Measurements from ENCODE around the gene ATXN3. TPM values are rescaled to one million over a fixed set of nuclear protein-coding genes. Genes with fewer than 3 reads are reported as not detected.

ATXN3 gene
- total and polyA plus RNA-seq, 2 of the 13 experiments (the other 11 are each of a cell fraction or from before 2014, with no cell fraction given) = 14.9 to 17.3 TPM

DNA sequence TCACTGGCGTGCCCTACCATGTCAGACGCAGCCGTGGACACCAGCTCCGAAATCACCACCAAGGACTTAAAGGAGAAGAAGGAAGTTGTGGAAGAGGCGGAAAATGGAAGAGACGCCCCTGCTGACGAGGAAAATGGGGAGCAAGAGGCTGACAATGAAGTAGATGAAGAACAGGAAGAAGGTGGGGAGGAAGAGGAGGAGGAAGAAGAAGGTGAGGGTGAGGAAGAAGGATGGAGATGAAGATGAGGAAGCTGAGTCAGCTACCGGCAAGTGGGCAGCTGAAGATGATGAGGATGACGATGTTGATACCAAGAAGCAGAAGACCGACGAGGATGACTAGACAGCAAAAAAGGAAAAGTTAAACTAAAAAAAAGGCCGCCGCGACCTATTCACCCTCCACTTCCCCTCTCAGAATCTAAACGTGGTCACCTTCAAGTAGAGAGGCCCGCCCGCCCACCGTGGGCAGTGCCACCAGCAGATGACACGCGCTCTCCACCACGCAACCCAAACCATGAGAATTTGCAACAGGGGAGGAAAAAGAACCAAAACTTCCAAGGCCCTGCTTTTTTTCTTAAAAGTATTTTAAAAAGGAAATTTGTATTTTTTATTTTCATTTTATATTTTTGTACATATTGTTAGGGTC lies 79.7 kb downstream of the ATXN3 start:
- no peak overlapping the region for H2AFZ ChIP-seq (ENCODE audit: low read length)
- no peak for ATAC-seq
- POLR2A ChIA-PET = interaction anchor here (1.6 kb wide), 1 partner anchor 13 kb away, joined by 4 read pairs; the partner anchor contains the start of gene TRIP11
- H3K36me3 ChIP-seq (replicated peaks in 1 of 2; ENCODE audit: control insufficient read depth in 1 of 2, insufficient read depth in 2 of 2, low read length in 2 of 2) = peaks cover 0 to 41% of the 10 kb centered on the region in 2 experiments; a peak in 2 of 5 replicates
- H4K20me1 ChIP-seq (ENCODE audit: insufficient read depth, low read length) = no peaks in the 10 kb centered on the region
- intact Hi-C loops (cut with micrococcal nuclease; ENCODE audit: unreplicated experiment) (no loop called here), in situ Hi-C loops (cut with HindIII; ENCODE audit: extremely low pct_ligation_motif_present, low pct_unique_long_range_greater_than_20kb) (no loop called here)
- WGBS (ENCODE audit: low lambda C conversion rate) = 97% methylated on average over 21 of the region's 21 CpGs
- no peak for FAIRE-seq
- H3K4me3 ChIP-seq (replicated peaks in 1 of 3; ENCODE audit: insufficient read depth in 1 of 3, low read depth in 2 of 3, low read length in 3 of 3) = no peak overlapping the region
- TF ChIP-seq ZNF552 (CRISPR knock-in tag; IDR thresholded peaks at IDR 0.05; ENCODE audit: borderline replicate concordance) = no peak
- no peak for TF ChIP-seq JARID2 (CRISPR knock-in tag; IDR thresholded peaks at IDR 0.05; ENCODE audit: insufficient replicate concordance)
- no peak overlapping the region for H3K9ac ChIP-seq (ENCODE audit: insufficient read depth, low read depth, low read length)
- no TSS peak for BruUV-seq (replicated peaks)
- no peaks in the 10 kb centered on the region for H3K9me3 ChIP-seq (ENCODE audit: low read length)
- no peak overlapping the region for H3K4me2 ChIP-seq (ENCODE audit: low read depth, low read length)
- H3K27ac ChIP-seq (ENCODE audit: extremely low read length, insufficient read depth, low read length) = no peak overlapping the region
- H3K27me3 ChIP-seq (ENCODE audit: control insufficient read depth in 1 of 2, insufficient read depth in 2 of 2, low read length in 2 of 2) = no peaks in the 10 kb centered on the region
- DNase-seq (ENCODE audit: low spot score) = no peak
- H3K4me1 ChIP-seq (ENCODE audit: insufficient read depth, low read length) = no peaks in the 10 kb centered on the region
- H3K79me2 ChIP-seq (ENCODE audit: insufficient read depth, low read length) = no peaks in the 10 kb centered on the region
- CTCF ChIA-PET (ENCODE audit: low intra/inter-chr PET ratio, low total read pairs) = interaction anchor here (0.6 kb wide), 1 partner anchor 1621 kb away, joined by 3 read pairs; no protein-coding TSS in a partner anchor

DNA sequence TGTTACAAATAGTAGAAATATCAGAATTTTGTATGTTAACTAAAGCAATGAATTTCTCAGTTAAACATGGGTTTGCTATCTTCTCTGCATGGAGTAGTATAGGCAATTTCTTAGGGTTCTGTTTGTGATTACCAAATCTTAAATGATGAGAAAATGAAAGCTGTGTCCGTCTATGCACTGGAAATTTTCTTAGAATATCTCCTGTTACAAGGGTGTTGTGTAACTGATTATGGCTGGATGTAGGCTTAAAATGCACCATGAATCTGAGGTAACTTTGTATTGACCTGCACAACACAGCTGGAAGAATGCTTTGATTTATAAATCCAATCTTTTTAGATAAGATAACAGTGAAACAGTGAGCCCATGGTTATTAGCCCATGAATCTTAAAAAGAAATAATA lies 84.3 kb downstream of the ATXN3 start:
- Histone ChIP-seq H3K27ac (ENCODE audit: extremely low read length, insufficient read depth, low read length) (no peak overlapping the region), H3K9me3 (ENCODE audit: low read length) (no peaks in the 10 kb centered on the region), H2AFZ (ENCODE audit: low read length) (no peak overlapping the region), H3K4me2 (ENCODE audit: low read depth, low read length) (no peak overlapping the region), H3K4me3 (replicated peaks in 1 of 3; ENCODE audit: insufficient read depth in 1 of 3, low read depth in 2 of 3, low read length in 3 of 3) (no peak overlapping the region), H4K20me1 (ENCODE audit: insufficient read depth, low read length) (no peaks in the 10 kb centered on the region), H3K36me3 (replicated peaks in 1 of 2; ENCODE audit: control insufficient read depth in 1 of 2, insufficient read depth in 2 of 2, low read length in 2 of 2) (peaks cover 6 to 43% of the 10 kb centered on the region in 2 experiments), H3K9ac (ENCODE audit: insufficient read depth, low read depth, low read length) (no peak overlapping the region), H3K27me3 (ENCODE audit: control insufficient read depth in 1 of 2, insufficient read depth in 2 of 2, low read length in 2 of 2) (no peaks in the 10 kb centered on the region), H3K79me2 (ENCODE audit: insufficient read depth, low read length) (no peaks in the 10 kb centered on the region), H3K4me1 (ENCODE audit: insufficient read depth, low read length) (no peaks in the 10 kb centered on the region)
- in situ Hi-C loops (cut with HindIII; ENCODE audit: extremely low pct_ligation_motif_present, low pct_unique_long_range_greater_than_20kb) (no loop called here), intact Hi-C loops (cut with micrococcal nuclease; ENCODE audit: unreplicated experiment) (no loop called here)
- ATAC-seq (no peak), FAIRE-seq (no peak), DNase-seq (ENCODE audit: low spot score) (no peak)
- CTCF ChIA-PET (ENCODE audit: low intra/inter-chr PET ratio, low total read pairs) = no interaction called here
- POLR2A ChIA-PET = no interaction called here
- BruUV-seq (replicated peaks) = no TSS peak
- TF ChIP-seq ZNF768 (CRISPR knock-in tag; IDR thresholded peaks at IDR 0.05) = no peak
- TF ChIP-seq, protein P1, sequence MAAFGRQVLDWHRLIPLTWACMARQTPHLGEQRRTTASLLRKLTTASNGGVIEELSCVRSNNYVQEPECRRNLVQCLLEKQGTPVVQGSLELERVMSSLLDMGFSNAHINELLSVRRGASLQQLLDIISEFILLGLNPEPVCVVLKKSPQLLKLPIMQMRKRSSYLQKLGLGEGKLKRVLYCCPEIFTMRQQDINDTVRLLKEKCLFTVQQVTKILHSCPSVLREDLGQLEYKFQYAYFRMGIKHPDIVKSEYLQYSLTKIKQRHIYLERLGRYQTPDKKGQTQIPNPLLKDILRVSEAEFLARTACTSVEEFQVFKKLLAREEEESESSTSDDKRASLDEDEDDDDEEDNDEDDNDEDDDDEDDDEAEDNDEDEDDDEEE (CRISPR knock-in tag; IDR thresholded peaks at IDR 0.05) = no peak
- TF ChIP-seq ZNF430 (CRISPR knock-in tag; IDR thresholded peaks at IDR 0.05) = no peak
- no peak for TF ChIP-seq REPIN1 (CRISPR knock-in tag; IDR thresholded peaks at IDR 0.05; ENCODE audit: borderline replicate concordance, low read depth)
- TF ChIP-seq ZSCAN30 (CRISPR knock-in tag; IDR thresholded peaks at IDR 0.05) = no peak
- TF ChIP-seq ZNF138 (CRISPR knock-in tag; IDR thresholded peaks at IDR 0.05; ENCODE audit: low read depth) = no peak
- 92% methylated on average over 1 of the region's 1 CpG for WGBS (ENCODE audit: low lambda C conversion rate)

Measured in HepG2 (cell line).